ENCODE results near the gene SLC9A3.
A peak's percentile ranks its signal among the peaks of the same experiment; 100 is the strongest.

Gene SLC9A3

GRCh38 chr5:537098-537497, 12.8 kb upstream of the SLC9A3 start:
- Mint-ChIP-seq H3K4me1 (peaks cover 6% of the 10 kb centered on the region), H3K27ac (no peak overlapping the region), H3K36me3 (no peaks in the 10 kb centered on the region), H3K9me3 (peaks cover 10% of the 10 kb centered on the region), H3K27me3 (peaks cover 92% of the 10 kb centered on the region), H3K4me3 (no peak overlapping the region)
- ATAC-seq, result no peak

- no peaks in the 10 kb centered on the region for H3K36me3 Mint-ChIP-seq
- peaks cover 10% of the 10 kb centered on the region for H3K9me3 Mint-ChIP-seq
- H3K27ac Mint-ChIP-seq, result no peak overlapping the region
- ATAC-seq, result no peak
- H3K27me3 Mint-ChIP-seq, result peaks cover 96% of the 10 kb centered on the region
- H3K4me1 Mint-ChIP-seq, result peaks cover 14% of the 10 kb centered on the region
- no peak overlapping the region for H3K4me3 Mint-ChIP-seq
Measured at GRCh38 chr5:535846-536698, 11.8 kb upstream of the SLC9A3 start.

- no peak overlapping the region for H3K27ac Mint-ChIP-seq
- H3K4me3 Mint-ChIP-seq, result no peak overlapping the region
- no peak for ATAC-seq
- no peaks in the 10 kb centered on the region for H3K36me3 Mint-ChIP-seq
- peaks cover 92% of the 10 kb centered on the region for H3K27me3 Mint-ChIP-seq
- H3K4me1 Mint-ChIP-seq, result peaks cover 19% of the 10 kb centered on the region
- peaks cover 10% of the 10 kb centered on the region for H3K9me3 Mint-ChIP-seq
Measured at GRCh38 chr5:534743-535671, 10.8 kb upstream of the SLC9A3 start.

GRCh38 chr5:533955-534742, 9.9 kb upstream of the SLC9A3 start:
- no peak overlapping the region for H3K4me3 Mint-ChIP-seq
- no peak overlapping the region for H3K27ac Mint-ChIP-seq
- peaks cover 10% of the 10 kb centered on the region for H3K9me3 Mint-ChIP-seq
- peaks cover 84% of the 10 kb centered on the region for H3K27me3 Mint-ChIP-seq
- peaks cover 28% of the 10 kb centered on the region for H3K4me1 Mint-ChIP-seq
- no peaks in the 10 kb centered on the region for H3K36me3 Mint-ChIP-seq
- no peak for ATAC-seq

- Mint-ChIP-seq H3K27me3 (peaks cover 76% of the 10 kb centered on the region), H3K36me3 (no peaks in the 10 kb centered on the region), H3K9me3 (peaks cover 10% of the 10 kb centered on the region), H3K4me3 (no peak overlapping the region), H3K4me1 (peaks cover 31% of the 10 kb centered on the region), H3K27ac (no peak overlapping the region)
- ATAC-seq, result no peak
Measured at GRCh38 chr5:533243-533954, 9.2 kb upstream of the SLC9A3 start.

- H3K27ac Mint-ChIP-seq, result no peak overlapping the region
- ATAC-seq, result no peak
- H3K9me3 Mint-ChIP-seq, result peaks cover 10% of the 10 kb centered on the region
- no peak overlapping the region for H3K4me3 Mint-ChIP-seq
- H3K27me3 Mint-ChIP-seq, result peaks cover 72% of the 10 kb centered on the region
- H3K4me1 Mint-ChIP-seq, result peaks cover 31% of the 10 kb centered on the region
- H3K36me3 Mint-ChIP-seq, result no peaks in the 10 kb centered on the region
Measured at GRCh38 chr5:532521-533242, 8.4 kb upstream of the SLC9A3 start.

- Mint-ChIP-seq H3K27me3 (peaks cover 72% of the 10 kb centered on the region), H3K4me1 (peaks cover 31% of the 10 kb centered on the region), H3K36me3 (no peaks in the 10 kb centered on the region)
Measured at GRCh38 chr5:531749-532315, 7.6 kb upstream of the SLC9A3 start.

GRCh38 chr5:531101-531748, 7.0 kb upstream of the SLC9A3 start:
- peaks cover 72% of the 10 kb centered on the region for H3K27me3 Mint-ChIP-seq
- no peak for ATAC-seq
- H3K36me3 Mint-ChIP-seq, result no peaks in the 10 kb centered on the region
- no peak overlapping the region for H3K27ac Mint-ChIP-seq
- peaks cover 31% of the 10 kb centered on the region for H3K4me1 Mint-ChIP-seq
- H3K9me3 Mint-ChIP-seq, result peaks cover 1% of the 10 kb centered on the region
- H3K4me3 Mint-ChIP-seq, result no peak overlapping the region

More at GRCh38 chr5:531749-532315, 7.6 kb upstream of the SLC9A3 start:
- Mint-ChIP-seq H3K9me3 (peaks cover 7% of the 10 kb centered on the region), H3K4me3 (no peak overlapping the region), H3K27ac (no peak overlapping the region)
- ATAC-seq, result no peak

GRCh38 chr5:530001-530955, 6.0 kb upstream of the SLC9A3 start:
- Mint-ChIP-seq H3K27ac (no peak overlapping the region), H3K9me3 (no peaks in the 10 kb centered on the region), H3K27me3 (peaks cover 73% of the 10 kb centered on the region), H3K4me3 (peak overlapping the region; percentile 8), H3K4me1 (peaks cover 36% of the 10 kb centered on the region), H3K36me3 (no peaks in the 10 kb centered on the region)
- peak; percentile 82 for ATAC-seq

- peaks cover 41% of the 10 kb centered on the region for H3K4me1 Mint-ChIP-seq
- peaks cover 66% of the 10 kb centered on the region for H3K27me3 Mint-ChIP-seq
- no peak for ATAC-seq
- no peak overlapping the region for H3K27ac Mint-ChIP-seq
- no peaks in the 10 kb centered on the region for H3K9me3 Mint-ChIP-seq
- H3K36me3 Mint-ChIP-seq, result no peaks in the 10 kb centered on the region
- no peak overlapping the region for H3K4me3 Mint-ChIP-seq
Measured at GRCh38 chr5:528629-529511, 4.6 kb upstream of the SLC9A3 start.

GRCh38 chr5:527646-528628, 3.7 kb upstream of the SLC9A3 start:
- Mint-ChIP-seq H3K4me1 (peaks cover 46% of the 10 kb centered on the region), H3K27me3 (peaks cover 65% of the 10 kb centered on the region), H3K4me3 (no peak overlapping the region), H3K27ac (no peak overlapping the region), H3K36me3 (no peaks in the 10 kb centered on the region), H3K9me3 (no peaks in the 10 kb centered on the region)
- peak; percentile 37 for ATAC-seq

Measured in stimulated activated memory B cell treated with anti-CD40 and anti-IgM and Interleukin-4, amounts not matched to agents 10 μg/mL and 1 μg/mL and 100 μg/mL, for 72 hours (primary cell).